Superior temporal gyrus (tissue), 1 donor: ENCODE data around the gene RNF180.
"Not testable (repeated sequence)": the region's sequence is repeated elsewhere in the genome, so short reads cannot be mapped to it uniquely, and the experiment has no call there.

Experiments
- DNase-seq: peaks from one replicate; pipeline ENCODE4 v3.0.0-alpha.2; 2016; ENCODE audit errors: extremely low spot score

RNF180 gene

DNA sequence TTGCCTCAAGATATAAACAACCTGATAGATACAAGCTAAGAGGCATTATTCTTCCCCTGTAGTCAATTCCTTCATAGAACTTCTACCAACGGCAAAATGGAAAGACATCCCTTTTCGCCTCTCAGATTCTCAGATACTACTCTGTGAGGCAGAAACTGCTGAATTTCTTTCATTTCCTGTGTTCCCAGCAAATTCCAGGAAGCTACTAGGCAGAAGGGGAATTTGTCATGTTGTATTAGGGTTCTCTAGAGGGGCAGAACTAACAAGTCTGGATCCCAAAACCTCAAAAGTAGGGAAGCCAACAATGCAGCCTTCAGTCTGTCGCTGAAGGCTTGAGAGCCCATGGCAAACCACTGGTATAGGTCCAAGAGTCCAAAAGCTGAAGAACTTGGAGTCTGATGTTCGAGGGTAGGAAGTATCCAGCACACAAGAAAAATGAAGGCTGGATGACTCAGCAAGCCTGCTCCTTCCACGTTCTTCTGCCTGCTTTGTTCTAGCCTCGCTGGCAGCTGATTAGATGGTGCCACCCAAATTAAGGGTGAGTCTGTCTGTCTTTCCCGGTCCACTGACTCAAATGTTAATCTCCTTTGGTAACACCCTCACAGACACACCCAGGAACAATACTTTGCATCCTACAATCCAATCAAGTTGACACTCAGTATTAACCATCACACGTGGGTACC lies 15.2 kb downstream of the RNF180 start:
- no peak for DNase-seq

DNA sequence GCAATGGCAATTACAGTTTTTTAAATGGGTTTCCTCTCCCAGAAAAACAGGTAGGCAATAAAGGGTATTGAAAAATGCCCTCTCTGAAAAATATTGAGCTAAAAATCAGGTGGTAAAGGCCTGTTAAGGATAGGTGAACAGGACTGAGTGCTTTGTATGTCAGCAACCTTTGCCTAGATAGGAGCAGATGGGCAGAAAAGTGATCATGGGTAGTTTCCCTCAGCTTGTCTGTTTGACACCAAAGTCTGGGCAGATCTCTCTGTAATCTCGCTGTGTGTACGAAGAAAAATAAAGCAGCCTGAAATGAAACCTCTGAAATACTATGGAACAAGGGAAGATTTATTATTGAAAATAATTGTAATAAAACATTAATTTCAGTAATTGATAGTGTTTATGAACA lies 15.8 kb downstream of the RNF180 start:
- no peak for DNase-seq

GRCh38 chr5:64183956-64184355 lies 18.3 kb downstream of the RNF180 start:
- no peak for DNase-seq

GRCh38 chr5:64184832-64185231 lies 19.2 kb downstream of the RNF180 start:
- no peak for DNase-seq

DNA sequence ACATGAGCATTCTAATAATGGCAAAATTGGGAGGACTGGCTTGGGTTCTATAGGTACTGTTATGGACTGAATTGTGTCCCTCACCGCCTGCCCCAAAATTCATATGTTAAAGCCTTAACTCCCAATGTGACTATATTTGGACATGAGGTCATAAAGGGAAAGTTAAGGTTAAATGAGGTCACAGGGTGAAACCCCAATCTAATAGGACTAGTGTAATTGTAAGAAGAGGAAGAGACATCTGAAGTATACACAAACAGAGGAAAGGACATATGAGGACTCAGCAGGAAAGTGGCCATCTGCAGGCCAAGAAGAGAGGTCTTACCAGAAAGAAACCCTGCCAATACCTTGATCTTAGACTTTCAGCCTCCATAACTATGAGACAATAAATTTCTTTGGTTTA lies 23.1 kb downstream of the RNF180 start:
- DNase-seq: no peak

DNA sequence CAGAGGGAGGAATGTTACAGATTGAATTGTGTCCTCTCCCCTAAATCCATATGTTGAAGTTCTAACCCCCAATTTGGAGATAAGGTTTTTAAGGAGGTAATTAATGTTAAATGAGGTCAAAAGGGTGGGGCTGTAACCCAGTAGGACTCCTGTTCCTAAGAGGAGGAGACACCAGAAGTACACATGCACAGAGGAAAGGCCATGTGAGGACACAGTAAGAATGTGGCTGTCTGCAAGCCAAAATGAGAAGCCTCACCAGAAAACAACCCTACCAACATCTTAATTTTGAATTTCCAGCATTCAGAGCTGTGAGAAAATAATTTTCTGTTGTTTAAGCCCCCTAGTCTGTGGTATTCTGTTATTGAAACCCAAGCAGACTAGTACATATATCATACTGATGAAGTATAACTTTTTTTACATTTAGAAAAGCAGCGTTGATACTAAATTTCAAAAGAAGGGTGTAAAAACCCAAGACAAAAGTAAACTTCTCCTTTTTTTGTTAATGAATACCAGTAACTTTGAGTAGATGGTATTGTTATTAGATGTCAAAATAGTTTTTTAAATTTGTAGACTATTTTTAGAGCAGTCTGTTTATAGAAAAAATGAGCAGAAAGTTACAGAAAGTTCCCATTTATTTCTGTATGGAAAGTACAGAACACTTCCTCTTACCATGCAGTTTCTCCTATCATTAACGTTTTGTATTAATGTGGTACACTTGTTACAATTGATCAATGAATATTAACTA lies 25.1 kb downstream of the RNF180 start:
- DNase-seq: no peak

- DNase-seq: no peak
These were observed 30.3 kb downstream of the RNF180 start for GRCh38 chr5:64195981-64196380.

DNA sequence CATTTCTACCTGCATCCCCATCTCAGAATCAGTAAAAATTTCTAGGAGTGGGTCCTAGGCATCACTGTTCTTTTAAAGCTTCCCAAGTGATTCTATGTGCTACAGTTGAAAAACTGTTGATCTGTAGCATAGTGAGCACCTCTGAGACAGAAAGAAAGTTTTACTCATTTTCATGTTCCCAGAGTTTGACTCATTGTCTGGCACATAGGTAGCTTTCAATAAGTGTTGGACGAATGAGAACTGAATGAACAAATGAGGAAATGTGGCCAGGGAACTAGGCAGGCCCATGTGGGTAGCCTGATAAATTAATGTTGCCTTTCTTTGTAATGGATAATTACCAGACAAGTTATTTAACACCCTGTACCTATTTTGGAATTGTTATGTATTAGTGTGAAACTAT lies 33.8 kb downstream of the RNF180 start:
- no peak for DNase-seq

DNA sequence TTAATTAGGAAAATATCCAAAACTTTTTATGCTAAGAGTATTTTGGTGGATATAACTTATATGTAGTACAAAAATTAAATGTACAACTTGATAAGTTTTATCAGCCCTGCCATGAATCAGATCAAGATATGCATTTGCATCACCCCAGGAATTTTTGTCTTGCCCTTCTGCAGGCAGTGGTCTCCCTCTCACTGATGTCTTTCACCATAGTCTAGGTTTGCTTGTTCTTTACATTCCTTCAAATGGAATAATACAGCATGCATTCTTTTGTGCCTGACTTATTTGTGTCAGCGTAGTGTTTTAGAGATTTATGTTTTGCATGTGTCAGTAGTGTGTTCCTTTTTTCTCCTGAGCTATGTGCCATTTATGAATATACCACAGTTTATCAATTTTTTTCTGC lies 36.4 kb downstream of the RNF180 start:
- DNase-seq: no peak

- no peak for DNase-seq
These were observed 41.0 kb downstream of the RNF180 start for GRCh38 chr5:64206653-64207052.

DNA sequence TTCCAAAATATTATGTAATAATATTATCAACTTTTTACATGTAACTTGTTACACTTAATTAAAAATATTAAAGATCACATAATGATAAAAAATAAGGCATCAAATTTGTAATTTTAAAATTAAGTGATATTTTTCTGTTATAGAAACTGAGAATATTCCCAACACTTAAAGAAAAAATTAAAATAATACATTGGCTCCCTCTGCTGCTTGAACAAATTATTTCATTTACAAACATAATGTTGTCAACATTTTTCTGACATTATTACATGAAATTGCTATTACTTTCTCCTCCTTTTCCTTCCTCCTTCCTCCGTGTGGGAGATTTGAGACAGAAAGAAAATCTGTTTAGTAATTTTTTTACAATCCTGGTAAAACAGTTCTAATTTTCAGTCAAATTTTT lies 42.3 kb downstream of the RNF180 start:
- DNase-seq: peak; percentile 60

DNA sequence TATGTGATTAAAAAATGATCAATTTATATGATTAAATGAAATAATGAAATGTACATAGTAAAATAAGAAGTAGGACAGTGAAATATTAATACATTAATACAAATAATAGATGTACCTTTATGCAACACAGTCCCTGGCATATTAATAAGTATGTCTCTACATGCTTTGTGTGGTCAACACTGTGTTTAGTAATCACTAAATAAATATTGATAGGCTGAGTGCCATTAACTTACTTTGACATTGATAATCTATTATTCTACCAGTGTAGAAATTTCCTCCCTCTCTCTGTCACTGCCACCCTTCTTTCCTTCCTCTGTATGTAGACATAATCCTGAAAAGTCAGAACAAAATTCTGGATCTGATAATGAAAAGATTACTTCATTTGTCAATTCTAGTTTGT lies 43.7 kb downstream of the RNF180 start:
- DNase-seq: no peak

- DNase-seq: no peak
These were observed 45.2 kb downstream of the RNF180 start for GRCh38 chr5:64210866-64211265.

GRCh38 chr5:64213011-64213410 lies 47.4 kb downstream of the RNF180 start:
- DNase-seq: peak; percentile 39

DNA sequence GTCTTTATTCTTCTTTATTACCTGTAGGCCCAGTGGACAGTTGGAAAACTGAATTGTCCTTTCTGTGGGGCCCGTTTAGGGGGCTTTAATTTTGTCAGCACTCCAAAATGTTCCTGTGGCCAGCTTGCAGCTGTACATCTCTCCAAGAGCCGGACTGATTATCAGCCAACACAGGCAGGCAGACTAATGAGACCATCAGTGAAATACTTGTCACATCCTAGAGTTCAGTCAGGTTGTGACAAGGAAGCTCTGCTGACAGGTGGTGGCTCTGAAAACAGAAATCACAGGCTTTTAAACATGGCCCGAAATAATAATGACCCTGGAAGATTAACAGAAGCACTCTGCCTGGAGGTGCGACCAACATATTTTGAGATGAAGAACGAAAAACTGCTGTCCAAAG lies 47.9 kb downstream of the RNF180 start:
- DNase-seq: peak; percentile 41

- no peak for DNase-seq
These were observed 48.5 kb downstream of the RNF180 start for GRCh38 chr5:64214132-64214531.

DNA sequence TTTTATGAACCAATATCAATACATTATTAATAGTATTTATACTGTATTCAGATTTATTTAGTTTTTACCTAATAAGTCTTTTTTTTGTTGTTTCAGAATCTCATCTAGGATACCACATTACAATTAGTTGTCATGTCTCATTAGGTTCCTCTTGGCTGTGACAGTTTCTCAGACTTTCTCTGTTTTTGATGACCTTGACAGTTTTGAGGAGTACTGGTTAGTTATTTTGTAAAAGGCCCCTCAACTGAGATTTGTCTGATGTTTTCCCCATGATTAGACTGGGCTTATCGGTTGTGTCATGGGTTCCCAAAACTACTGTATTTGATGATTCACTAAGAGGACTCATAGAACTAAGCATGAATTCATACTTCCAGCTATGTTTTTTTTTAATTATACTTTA lies 56.3 kb downstream of the RNF180 start:
- DNase-seq: no peak

DNA sequence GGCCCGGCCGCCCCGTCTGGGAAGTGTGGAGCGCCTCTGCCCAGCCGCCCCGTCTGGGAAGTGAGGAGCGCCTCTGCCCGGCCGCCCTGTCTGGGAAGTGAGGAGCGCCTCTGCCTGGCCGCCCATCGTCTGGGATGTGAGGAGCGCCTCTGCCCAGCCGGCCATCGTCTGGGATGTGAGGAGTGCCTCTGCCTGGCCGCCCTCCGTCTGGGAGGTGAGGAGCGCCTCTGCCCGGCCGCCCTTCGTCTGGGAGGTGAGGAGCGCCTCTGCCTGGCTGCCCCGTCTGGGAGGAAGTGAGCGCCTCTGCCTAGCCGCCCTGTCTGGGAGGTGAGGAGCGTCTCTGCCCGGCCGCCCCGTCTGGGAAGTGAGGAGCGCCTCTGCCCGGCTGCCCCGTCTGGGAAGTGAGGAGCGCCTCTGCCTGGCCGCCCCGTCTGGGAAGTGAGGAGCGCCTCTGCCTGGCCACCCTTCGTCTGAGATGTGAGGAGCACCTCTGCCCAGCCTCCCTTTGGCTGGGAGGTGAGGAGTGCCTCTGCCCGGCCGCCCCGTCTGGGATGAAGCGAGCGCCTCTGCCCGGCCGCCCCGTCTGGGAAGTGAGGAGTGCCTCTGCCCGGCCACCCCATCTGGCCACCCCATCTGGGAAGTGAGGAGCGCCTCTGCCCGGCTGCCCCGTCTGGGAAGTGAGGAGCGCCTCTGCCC lies 59.8 kb downstream of the RNF180 start:
- not testable (repeated sequence) for DNase-seq

- not testable (repeated sequence) for DNase-seq
These were observed 61.5 kb downstream of the RNF180 start for GRCh38 chr5:64227131-64227537.

GRCh38 chr5:64229163-64229774 lies 63.6 kb downstream of the RNF180 start:
- DNase-seq: peak; percentile 86

DNA sequence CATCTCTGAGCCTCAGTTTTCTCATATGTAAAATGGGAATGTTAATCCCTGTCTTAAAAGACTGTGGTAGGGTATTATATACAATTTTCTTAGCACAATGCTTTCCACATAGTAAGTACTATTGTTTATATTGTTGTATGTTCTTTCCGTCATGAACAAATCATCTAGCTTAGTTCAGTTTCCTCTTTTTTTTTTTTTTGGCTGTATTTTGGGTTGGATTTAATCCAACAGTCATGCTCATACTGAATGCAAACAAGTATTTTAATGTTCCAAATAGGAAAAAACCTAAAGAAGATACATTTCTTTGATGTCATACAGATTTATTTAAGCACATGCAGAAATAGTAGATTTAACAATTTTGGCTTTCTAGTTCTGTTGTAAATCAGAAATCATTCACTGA lies 95.1 kb downstream of the RNF180 start:
- DNase-seq: no peak

DNA sequence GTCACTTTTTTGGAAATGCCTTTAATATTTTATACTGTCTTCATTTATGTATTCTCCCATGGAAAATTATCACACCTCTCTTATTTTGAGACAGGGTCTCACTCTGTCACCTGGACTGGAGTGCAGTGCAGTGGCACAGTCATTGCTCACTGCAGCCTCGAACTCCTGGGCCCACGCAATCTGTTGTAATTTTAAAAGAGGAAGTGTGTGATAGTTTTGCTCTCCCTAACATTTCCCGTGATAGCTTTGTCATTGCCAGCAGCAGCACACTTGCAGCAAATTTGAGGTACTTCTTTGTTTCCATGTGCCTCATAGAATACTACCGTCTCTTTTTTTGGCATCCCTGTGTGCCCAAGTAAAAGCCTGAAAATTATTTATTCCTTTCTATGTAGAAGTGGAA lies 103.5 kb downstream of the RNF180 start:
- DNase-seq: no peak
